SW480 (cell line): Measurements from ENCODE around the gene NUTM2D.
"Not testable (repeated sequence)": the region's sequence is repeated elsewhere in the genome, so short reads cannot be mapped to it uniquely, and the experiment has no call there.

Experiments
- DNase-seq: peaks from one replicate; pipeline ENCODE4 v3.0.0-alpha.2; 2016; ENCODE audit warnings: low spot score

Gene NUTM2D

GRCh38 chr10:87369514-87370112, 12.1 kb downstream of the NUTM2D start:
- not testable (repeated sequence) for DNase-seq

GRCh38 chr10:87374091-87374490, 16.5 kb downstream of the NUTM2D start:
- DNase-seq = not testable (repeated sequence)

DNA sequence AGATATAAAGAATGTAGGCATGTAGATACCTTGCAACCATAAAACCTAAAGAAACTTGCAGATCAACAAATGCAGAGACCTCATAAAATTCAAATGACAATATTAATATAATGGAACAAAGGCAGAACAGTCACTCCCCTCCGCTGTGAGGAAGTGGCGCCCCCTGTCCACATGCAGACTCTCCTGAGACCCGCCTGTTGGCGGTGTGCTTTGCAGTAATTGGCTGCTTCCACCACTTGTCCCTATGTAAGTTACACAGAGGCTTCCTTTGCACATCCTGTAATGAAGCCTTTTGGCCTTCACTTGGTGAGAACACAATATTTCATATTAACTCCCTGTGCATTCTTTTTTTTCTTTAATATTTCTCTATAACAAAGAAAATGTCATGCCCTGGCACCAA, 21.6 kb downstream of the NUTM2D start:
- not testable (repeated sequence) for DNase-seq

DNA sequence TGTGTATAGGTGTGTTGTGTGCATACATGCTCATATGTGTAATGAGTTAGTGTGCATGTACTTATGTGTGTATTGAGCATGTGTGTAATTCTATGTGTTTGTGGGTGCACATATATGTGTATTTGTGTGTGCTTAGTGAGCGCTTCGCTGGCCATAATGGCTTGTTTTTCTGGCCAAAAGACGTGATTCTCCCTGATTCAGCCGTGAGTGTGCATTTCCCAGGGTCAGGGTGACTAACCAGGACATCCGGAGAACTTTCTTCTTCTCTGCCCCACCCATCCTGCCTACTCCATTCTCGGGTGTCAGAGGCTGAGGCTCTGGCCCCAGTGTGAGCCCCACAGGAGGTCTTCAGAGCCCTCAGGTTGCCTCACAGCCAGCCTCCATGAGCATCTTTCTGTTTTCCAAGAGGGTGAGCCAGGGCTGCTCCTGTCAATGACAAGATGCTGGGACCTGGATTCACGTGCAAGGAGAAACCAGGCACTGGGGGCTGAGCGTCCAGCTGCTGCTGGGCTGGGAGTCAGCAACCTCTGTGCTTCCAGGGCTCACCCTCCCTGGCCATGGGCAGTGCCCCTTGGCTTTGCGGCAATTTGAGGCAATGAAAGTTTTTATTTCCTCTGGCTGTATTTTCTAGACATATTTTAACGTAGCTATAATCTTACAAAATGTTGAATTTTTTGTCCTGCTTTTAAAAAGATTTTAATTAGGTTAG, 25.8 kb downstream of the NUTM2D start:
- DNase-seq = not testable (repeated sequence)

- DNase-seq = not testable (repeated sequence)
Measured at GRCh38 chr10:87384283-87384682, 26.7 kb downstream of the NUTM2D start.

DNA sequence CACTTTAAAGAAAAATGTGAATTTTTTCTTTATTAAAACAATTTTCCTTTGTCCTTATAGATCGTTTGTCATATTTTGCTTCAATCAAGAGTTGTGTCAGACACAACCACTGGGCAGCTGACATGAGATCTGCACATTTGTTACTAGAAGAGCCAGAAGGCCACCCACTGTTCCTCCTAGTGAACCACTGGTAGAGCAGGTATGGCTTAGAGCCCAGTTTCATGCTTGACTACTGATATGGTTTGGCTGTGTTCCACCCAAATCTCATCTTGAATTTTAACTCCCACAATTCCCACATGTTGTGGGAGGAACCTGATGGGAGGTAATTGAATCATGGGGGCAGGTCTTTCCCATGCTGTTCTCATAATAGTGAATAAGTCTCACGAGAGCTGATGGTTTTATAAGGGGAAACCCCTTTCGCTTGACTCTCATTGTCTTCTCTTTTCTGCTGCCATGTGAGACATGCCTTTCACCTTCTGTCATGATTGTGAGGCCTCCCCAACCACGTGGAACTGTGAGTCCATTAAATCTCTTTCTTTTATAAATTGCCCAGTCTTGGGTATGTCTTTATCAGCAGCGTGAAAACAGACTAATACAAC, 28.3 kb downstream of the NUTM2D start:
- not testable (repeated sequence) for DNase-seq

DNA sequence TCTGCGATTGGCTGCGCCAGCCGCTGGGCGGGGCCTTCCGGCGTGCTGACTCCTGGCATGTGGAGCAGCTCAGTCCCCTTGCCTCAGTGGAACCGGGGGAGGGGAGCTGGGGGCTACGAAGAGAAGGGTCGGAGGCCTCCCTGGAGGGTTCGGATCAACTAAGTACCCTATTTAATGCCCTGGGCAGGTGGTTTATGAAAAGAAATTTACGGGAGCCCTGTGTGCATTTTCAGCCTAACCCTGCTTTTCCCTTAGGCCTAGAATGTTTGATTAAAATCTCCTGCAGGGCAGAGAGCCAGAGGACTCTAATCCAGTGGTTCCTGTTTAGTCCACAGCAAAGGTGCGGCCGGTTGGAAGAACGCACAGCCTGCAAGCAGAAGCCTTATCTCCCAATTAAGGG, 33.8 kb downstream of the NUTM2D start:
- not testable (repeated sequence) for DNase-seq

GRCh38 chr10:87396206-87396605, 38.7 kb downstream of the NUTM2D start:
- DNase-seq = not testable (repeated sequence)

- not testable (repeated sequence) for DNase-seq
Measured at GRCh38 chr10:87398436-87398835, 40.9 kb downstream of the NUTM2D start.

DNA sequence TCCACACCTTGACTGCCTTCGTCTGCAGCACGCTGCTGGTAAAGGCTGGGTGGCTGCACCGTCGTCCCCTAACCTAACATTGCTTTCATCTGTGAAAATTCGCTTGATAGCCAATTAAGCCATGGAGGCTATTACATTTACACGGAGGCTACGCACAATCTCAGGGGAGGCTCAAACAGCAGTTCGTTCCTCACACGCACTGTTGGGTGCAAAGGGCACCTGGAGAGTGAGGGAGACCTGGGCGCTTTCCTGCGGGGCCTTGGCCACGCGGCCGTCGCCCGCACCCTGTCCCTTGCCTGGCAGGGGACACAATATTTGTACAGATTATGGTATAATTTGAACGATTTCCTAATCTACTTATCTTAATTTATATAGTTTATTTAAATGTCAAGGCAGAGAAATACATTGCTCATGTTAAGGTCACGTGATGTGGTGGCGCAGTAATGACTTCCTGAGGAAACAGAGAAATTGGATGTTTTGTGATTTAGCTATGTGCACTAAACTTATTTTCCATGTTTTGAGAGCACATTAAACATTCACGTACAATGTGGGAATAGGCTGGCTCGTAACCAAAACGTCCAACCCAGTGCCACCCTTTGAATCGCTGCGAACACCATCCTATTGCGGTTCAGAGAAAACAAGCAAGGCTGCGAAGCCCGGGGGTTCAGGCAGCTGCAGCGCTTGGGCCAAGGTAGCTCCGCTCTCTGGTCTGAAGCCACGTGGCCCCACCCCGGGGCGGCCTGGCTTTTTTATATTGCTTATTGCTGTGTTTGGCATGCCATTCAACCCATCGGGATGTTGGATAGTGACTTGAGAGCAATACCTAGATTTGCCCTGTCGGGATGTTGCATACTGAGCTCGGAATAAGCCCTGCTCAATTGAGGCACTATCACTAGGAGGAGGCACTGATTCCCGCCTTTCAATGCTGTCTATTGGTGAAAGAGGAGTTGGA, 50.2 kb downstream of the NUTM2D start:
- DNase-seq = not testable (repeated sequence)

GRCh38 chr10:87413921-87414320, 56.4 kb downstream of the NUTM2D start:
- not testable (repeated sequence) for DNase-seq
